PC-3 (cell line): ENCODE results near the gene PAIP1. TPM values are rescaled to one million over a fixed set of nuclear protein-coding genes. Genes with fewer than 3 reads are reported as not detected.
"Not testable (repeated sequence)": the region's sequence is repeated elsewhere in the genome, so short reads cannot be mapped to it uniquely, and the experiment has no call there.

Source experiments
- ATAC-seq: fragments of 200-7000 bp; cut with Tn5 transposase; 2 replicates; pipeline ENCODE4 v1.9.1; 2020; ENCODE audit warnings: mild to moderate bottlenecking, moderate library complexity
- BruUV-seq: library from RNA; stranded (reverse); fragments of 400-500 nt; replicated peaks from 2 replicates; lab custom pipeline; 2021; lab: Mats Ljungman, UMichigan
- CTCF ChIA-PET: fragments of 300-600 bp; sonication (Branson Sonifier 250); formaldehyde crosslinking; loops from one replicate; lab custom pipeline; 2022; ENCODE audit warnings: antibody characterized with exemption; lab: Charles Lee
- POLR2A ChIA-PET: fragments of 300-600 bp; sonication (Branson Sonifier 250); formaldehyde crosslinking; loops from one replicate; lab custom pipeline; 2022; ENCODE audit warnings: antibody characterized with exemption; ENCODE audit not compliant: unreplicated experiment; lab: Charles Lee
- DNase-seq: peaks from one replicate; pipeline ENCODE4 v3.0.0-alpha.2; 2015
- H2AFZ ChIP-seq: fragments of 300-600 bp; sonication (generic); 2 replicates; pipeline ENCODE4 v1.6.0; 2016; ENCODE audit warnings: antibody characterized with exemption, low read length
- H3F3A ChIP-seq: fragments of 300-600 bp; sonication (generic); one replicate; pipeline ENCODE4 v1.6.0; 2017; ENCODE audit warnings: antibody characterized with exemption, low read length, control low read depth, mild to moderate bottlenecking; ENCODE audit not compliant: unreplicated experiment
- H3K27ac ChIP-seq: fragments of 300-600 bp; sonication (generic); 2 replicates; pipeline ENCODE4 v1.5.1; 2016; ENCODE audit warnings: mild to moderate bottlenecking, low read length
- H3K27me3 ChIP-seq: fragments of 300-600 bp; sonication (generic); 2 replicates; pipeline ENCODE4 v1.6.1; 2016; ENCODE audit warnings: low read length, mixed read lengths
- H3K36me3 ChIP-seq: fragments of 300-600 bp; sonication (generic); 2 replicates; pipeline ENCODE4 v1.6.1; 2016; ENCODE audit warnings: low read depth, mixed run types, low read length, mixed read lengths
- H3K4me1 ChIP-seq: fragments of 300-600 bp; sonication (generic); 2 replicates; pipeline ENCODE4 v1.5.1; 2016; ENCODE audit warnings: low read length; ENCODE audit not compliant: insufficient read depth
- H3K4me2 ChIP-seq: fragments of 300-600 bp; sonication (generic); 2 replicates; pipeline ENCODE4 v1.6.0; 2016; ENCODE audit warnings: low read length
- H3K4me3 ChIP-seq: fragments of 300-600 bp; sonication (generic); 2 replicates; pipeline ENCODE4 v1.5.1; 2016; ENCODE audit warnings: mild to moderate bottlenecking, low read length, mixed read lengths
- H3K79me2 ChIP-seq: fragments of 300-600 bp; sonication (generic); 2 replicates; pipeline ENCODE4 v1.6.1; 2017; ENCODE audit warnings: low read length, mixed read lengths
- H3K9ac ChIP-seq: fragments of 300-600 bp; sonication (generic); 2 replicates; pipeline ENCODE4 v1.6.0; 2016; ENCODE audit warnings: mild to moderate bottlenecking, low read length
- H3K9me2 ChIP-seq: fragments of 300-600 bp; sonication (generic); replicated peaks from 2 replicates; pipeline ENCODE4 v1.6.1; 2016; ENCODE audit warnings: mixed run types, low read length, mixed read lengths
- H3K9me3 ChIP-seq: fragments of 300-600 bp; sonication (generic); 2 replicates; pipeline ENCODE4 v1.6.1; 2016; ENCODE audit warnings: low read length, mixed read lengths
- H4K20me1 ChIP-seq: fragments of 300-600 bp; sonication (generic); 2 replicates; pipeline ENCODE4 v1.6.1; 2016; ENCODE audit warnings: low read length, mixed read lengths
- CTCF ChIP-seq: fragments of 300-600 bp; sonication (generic); conservative IDR thresholded peaks from 2 replicates; pipeline ENCODE4 v1.5.1; 2017; ENCODE audit warnings: antibody characterized with exemption, low read depth, mild to moderate bottlenecking, low read length
- EZH2 ChIP-seq: fragments of 300-600 bp; sonication (generic); IDR thresholded peaks from one replicate; pipeline ENCODE4 v1.6.1; 2017; ENCODE audit warnings: antibody characterized with exemption, mild to moderate bottlenecking, low read length; ENCODE audit not compliant: unreplicated experiment
- EZH2phosphoT487 ChIP-seq: fragments of 300-600 bp; sonication (generic); IDR thresholded peaks from 2 replicates; pipeline ENCODE4 v1.6.1; 2018; ENCODE audit warnings: mild to moderate bottlenecking, antibody characterized with exemption, low read length, borderline replicate concordance
- intact Hi-C: fragments of 100-400 bp; cut with micrococcal nuclease; formaldehyde crosslinking; loops from 2 replicates; pipeline ENCODE4 v1.9.0; 2023
- total RNA-seq: library from RNA; depleted of rRNA; stranded (reverse); fragments of >200 nt; gene quantifications from 2 replicates; pipeline ENCODE4 v1.2.3, GENCODE V29; 2014

PAIP1 gene
- total RNA-seq, 1 experiment from 2014 or later: 142 TPM

DNA sequence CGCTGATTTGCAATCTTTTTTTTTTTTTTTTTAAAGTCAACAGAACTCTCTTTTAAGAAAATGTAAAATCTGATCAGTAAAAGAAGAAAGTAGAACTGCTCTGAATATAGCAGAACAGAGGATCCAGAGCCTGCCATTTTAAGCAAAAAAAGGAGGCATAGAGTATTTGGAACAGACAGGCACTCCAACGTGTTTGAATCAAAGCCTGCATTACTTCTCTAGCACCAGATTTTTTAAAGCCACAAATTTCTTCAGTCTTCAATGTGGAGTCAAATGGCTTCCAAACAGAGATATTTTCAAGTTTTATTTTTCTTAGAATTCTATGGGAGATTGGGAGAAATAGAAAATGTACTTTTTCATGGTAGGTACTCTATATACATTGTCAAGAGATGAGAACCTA is 5.1 kb downstream of the PAIP1 start:
- POLR2A ChIA-PET: no interaction called here
- H3K36me3 ChIP-seq: peaks cover 64% of the 10 kb centered on the region

DNA sequence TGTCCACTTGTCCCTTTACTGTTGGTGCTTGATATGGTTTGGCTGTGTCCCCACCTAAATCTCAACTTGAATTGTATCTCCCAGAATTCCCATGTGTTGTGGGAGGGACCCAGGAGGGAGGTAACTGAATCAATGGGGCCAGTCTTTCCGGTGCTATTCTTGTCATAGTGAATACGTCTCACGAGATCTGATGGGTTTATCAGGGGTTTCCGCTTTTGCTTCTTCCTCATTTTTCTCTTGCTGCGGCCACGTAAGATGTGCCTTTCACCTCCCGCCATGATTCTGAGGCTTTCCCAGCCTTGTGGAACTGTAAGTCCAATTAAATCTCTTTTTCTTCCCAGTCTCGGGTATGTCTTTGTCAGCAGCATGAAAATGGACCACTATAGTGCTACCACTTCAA is 7.6 kb downstream of the PAIP1 start:
- BruUV-seq, H3K27me3 ChIP-seq, H3K4me2 ChIP-seq, H2AFZ ChIP-seq, DNase-seq, H3K9ac ChIP-seq, POLR2A ChIA-PET, CTCF ChIA-PET, H3F3A ChIP-seq, H3K9me3 ChIP-seq, intact Hi-C loops, H3K27ac ChIP-seq, H3K4me3 ChIP-seq, ATAC-seq, H3K9me2 ChIP-seq: not testable (repeated sequence)
- Histone ChIP-seq H3K4me1 (peaks cover 12% of the 10 kb centered on the region), H3K79me2 (peaks cover 56% of the 10 kb centered on the region), H4K20me1 (peaks cover 16% of the 10 kb centered on the region), H3K36me3 (peaks cover 82% of the 10 kb centered on the region)

More for the DNA sequence above, 5.1 kb downstream of the PAIP1 start:
- Histone ChIP-seq H3F3A (no peaks in the 10 kb centered on the region), H3K9me2 (no peaks in the 10 kb centered on the region), H3K4me2 (no peak overlapping the region), H3K4me3 (no peak overlapping the region), H3K27me3 (no peaks in the 10 kb centered on the region), H3K9ac (no peak overlapping the region), H3K9me3 (no peaks in the 10 kb centered on the region), H3K27ac (no peak overlapping the region), H4K20me1 (peaks cover 28% of the 10 kb centered on the region), H3K79me2 (peaks cover 78% of the 10 kb centered on the region), H3K4me1 (peaks cover 25% of the 10 kb centered on the region), H2AFZ (no peak overlapping the region)
- BruUV-seq: no TSS peak
- CTCF ChIA-PET: no interaction called here
- no peak for TF ChIP-seq EZH2
- TF ChIP-seq EZH2phosphoT487: no peak
- no peak for TF ChIP-seq CTCF
- intact Hi-C loops: no loop called here
- ATAC-seq (no peak), DNase-seq (no peak)

DNA sequence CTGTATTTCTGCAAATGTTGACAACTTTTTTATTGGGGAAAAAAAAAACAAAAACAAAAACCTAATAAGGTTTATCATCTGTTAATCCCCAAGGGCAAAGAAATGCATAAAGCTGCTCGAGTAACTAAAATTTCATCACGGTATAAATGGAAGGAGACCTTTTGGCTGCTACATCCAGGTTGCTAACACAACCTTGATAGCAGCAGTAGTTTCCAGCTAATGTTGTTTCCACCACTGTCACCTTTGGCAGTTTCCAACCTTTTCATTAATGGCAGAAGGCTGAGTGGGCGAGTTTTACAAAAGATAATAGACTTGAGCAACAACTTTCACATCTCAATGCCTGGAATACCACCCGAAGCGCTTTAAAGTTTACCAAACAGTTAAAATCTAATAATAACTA is 8.5 kb downstream of the PAIP1 start:
- ATAC-seq (no peak), DNase-seq (no peak)
- H3K9me2 ChIP-seq: no peaks in the 10 kb centered on the region
- no peaks in the 10 kb centered on the region for H3F3A ChIP-seq
- BruUV-seq: no TSS peak
- H2AFZ ChIP-seq: no peak overlapping the region
- no peak overlapping the region for H3K27ac ChIP-seq
- POLR2A ChIA-PET: no interaction called here
- no peak overlapping the region for H3K9ac ChIP-seq
- CTCF ChIA-PET: interaction anchor here (0.6 kb wide), 1 partner anchor 610 kb away, joined by 3 read pairs; no protein-coding TSS in a partner anchor
- H3K4me3 ChIP-seq: no peak overlapping the region
- H3K4me1 ChIP-seq: peaks cover 3% of the 10 kb centered on the region; the same call in 1 of the 2 replicates
- peaks cover 47% of the 10 kb centered on the region for H3K79me2 ChIP-seq
- intact Hi-C loops: no loop called here
- H3K36me3 ChIP-seq: peaks cover 81% of the 10 kb centered on the region
- H3K4me2 ChIP-seq: no peak overlapping the region
- TF ChIP-seq EZH2 (no peak), CTCF (no peak), EZH2phosphoT487 (no peak)
- peaks cover 8% of the 10 kb centered on the region for H4K20me1 ChIP-seq
- H3K9me3 ChIP-seq: no peaks in the 10 kb centered on the region
- no peaks in the 10 kb centered on the region for H3K27me3 ChIP-seq
